AG10803 (cell line): ENCODE results near the gene COX14.

ENCODE experiments used
- DNase-seq: peaks from one replicate; pipeline ENCODE4 v3.0.0; 2010; ENCODE audit warnings: low read depth
- H3K4me3 ChIP-seq: 2 replicates; pipeline ENCODE4 v1.5.1; 2011; ENCODE audit warnings: mild to moderate bottlenecking, low read length, control low read depth
- CTCF ChIP-seq: conservative IDR thresholded peaks from 2 replicates; pipeline ENCODE4 v1.5.1; 2011; ENCODE audit warnings: mild to moderate bottlenecking, low read length, control low read depth, inconsistent platforms

The COX14 gene

GRCh38 chr12:50107416-50108268 lies 4.4 kb upstream of the COX14 start:
- no peak for DNase-seq
- H3K4me3 ChIP-seq, result no peak overlapping the region
- TF ChIP-seq CTCF, result no peak

- no peak for DNase-seq
- H3K4me3 ChIP-seq, result no peak overlapping the region
- no peak for TF ChIP-seq CTCF
These were observed 2.7 kb upstream of the COX14 start for GRCh38 chr12:50109319-50109718.

- H3K4me3 ChIP-seq, result peak overlapping the region; percentile 17; the same call in 1 of the 2 replicates
- no peak for TF ChIP-seq CTCF
- DNase-seq, result no peak
These were observed 1.8 kb upstream of the COX14 start for GRCh38 chr12:50110127-50110761.

- peak; percentile 47 for DNase-seq
- TF ChIP-seq CTCF, result no peak
- peak overlapping the region; percentile 17; the same call in 1 of the 2 replicates for H3K4me3 ChIP-seq
These were observed 1.2 kb upstream of the COX14 start for GRCh38 chr12:50110762-50111351.

GRCh38 chr12:50111395-50111692 lies 692 bp upstream of the COX14 start:
- no peak for TF ChIP-seq CTCF
- DNase-seq, result no peak
- H3K4me3 ChIP-seq, result peak overlapping the region; percentile 44

GRCh38 chr12:50112456-50113218 lies 601 bp downstream of the COX14 start:
- TF ChIP-seq CTCF, result no peak
- no peak for DNase-seq
- H3K4me3 ChIP-seq, result peak overlapping the region; percentile 100
